ENCODE results near the gene BCL2L12. TPM values are rescaled to one million over a fixed set of nuclear protein-coding genes. Genes with fewer than 3 reads are reported as not detected.

Gene BCL2L12
- total and polyA plus RNA-seq, 2 donors (not counting 3 experiments of a cell fraction or from before 2014, with no cell fraction given) = 49.8 to 58.5 TPM

DNA sequence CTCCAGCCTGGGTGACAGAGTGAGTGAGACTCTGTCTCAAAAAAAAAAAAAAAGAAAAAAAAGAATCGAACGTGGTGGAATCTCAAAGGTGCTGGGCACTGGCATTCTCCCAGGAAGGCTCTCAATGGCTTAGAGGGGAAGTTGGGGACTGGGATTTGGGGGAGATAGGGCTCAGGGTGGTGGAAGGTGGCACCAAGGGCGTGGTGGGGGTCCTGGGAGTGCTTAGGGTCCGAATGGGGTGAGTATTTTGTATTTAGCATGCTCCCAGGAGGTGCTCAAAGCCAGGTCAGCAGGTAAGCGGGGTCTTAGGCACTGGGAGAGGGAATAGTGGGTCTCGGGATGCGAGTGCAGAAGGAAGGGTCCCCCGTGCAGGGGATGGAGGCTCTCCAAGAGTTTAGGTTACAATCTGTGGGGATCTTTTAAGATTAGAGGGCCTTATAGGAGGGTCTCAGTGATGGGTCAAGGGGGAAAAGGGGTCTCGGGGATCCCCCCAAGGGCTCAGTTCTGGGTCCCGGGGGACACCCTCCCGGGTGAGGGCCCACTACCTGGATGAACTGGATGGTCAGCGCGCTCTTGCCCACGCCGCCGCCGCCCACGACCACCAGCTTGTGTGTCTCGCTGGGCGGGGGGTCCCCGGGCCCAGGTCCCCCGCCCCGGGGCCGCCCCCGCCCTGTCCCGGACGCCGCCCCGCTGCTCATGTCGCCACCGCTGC lies 26.2 kb upstream of the BCL2L12 start:
- CTCF ChIA-PET = interaction anchor here (0.7 to 1.5 kb wide), 8 partner anchors 8 to 42 kb away, joined by 3 to 11 read pairs (median 4); no protein-coding TSS in a partner anchor
- DNase-seq (ENCODE audit: low read depth, low spot score) = no peak
- Histone ChIP-seq H3K9me3 (replicated peaks; ENCODE audit: control insufficient read depth, insufficient read depth, low read length) (no peaks in the 10 kb centered on the region), H3K79me2 (ENCODE audit: control insufficient read depth, insufficient read depth, low read length) (peaks cover 38% of the 10 kb centered on the region), H4K20me1 (replicated peaks; ENCODE audit: control insufficient read depth, extremely low read depth, insufficient read depth, low read length) (no peaks in the 10 kb centered on the region), H3K4me2 (ENCODE audit: insufficient read depth, low read length) (peak overlapping the region; percentile 60), H3K27ac (ENCODE audit: insufficient read depth, low read depth, low read length) (peak overlapping the region; percentile 56), H3K4me3 (replicated peaks in 1 of 3; ENCODE audit: insufficient read depth in 1 of 3, low read depth in 1 of 3, low read length in 3 of 3) (peak overlapping the region; percentile 57 to 83 (median 72)), H3K27me3 (ENCODE audit: control insufficient read depth in 2 of 2, insufficient read depth in 2 of 2, low read length in 2 of 2) (no peaks in the 10 kb centered on the region), H3K9ac (replicated peaks; ENCODE audit: extremely low read depth, insufficient read depth, low read length) (peak overlapping the region; percentile 80), H3K36me3 (ENCODE audit: control insufficient read depth in 2 of 2, extremely low read depth in 1 of 2, insufficient read depth in 2 of 2, low read length in 2 of 2) (peaks cover 0 to 2% of the 10 kb centered on the region in 2 experiments), H3K4me1 (ENCODE audit: control insufficient read depth, extremely low read depth, insufficient read depth, low read length) (peaks cover 33% of the 10 kb centered on the region), H2AFZ (ENCODE audit: low read depth, low read length) (no peak overlapping the region), H3K9me1 (replicated peaks; ENCODE audit: control insufficient read depth, extremely low read depth, insufficient read depth, low read length) (no peaks in the 10 kb centered on the region)
- no peak for FAIRE-seq
- POLR2A ChIA-PET = interaction anchor here (0.5 to 1.9 kb wide), 11 partner anchors 8 to 152 kb away, joined by 3 to 15 read pairs (median 6); partner anchors contain the start of genes AP2A1, NOSIP, PRMT1 and RPL13A
- dilution Hi-C loops (cut with MboI; ENCODE audit: extremely low pct_ligation_motif_present, low sequenced_read_pairs) = no loop called here
- intact Hi-C loops (cut with micrococcal nuclease) = loop anchor here (1.0 to 5.0 kb wide), 11 partner anchors 26 to 289 kb away; partner anchors contain the start of genes AKT1S1, ALDH16A1, ATF5 and BCL2L12
- BruUV-seq (replicated peaks) = TSS peak; percentile 8
- TF ChIP-seq POLR2AphosphoS5 (IDR thresholded peaks at IDR 0.05; ENCODE audit: insufficient read depth, low read depth, low read length) = peak; percentile 50
- no peak for TF ChIP-seq JUN (IDR thresholded peaks at IDR 0.05; ENCODE audit: borderline replicate concordance, insufficient read depth, insufficient read length, low read depth)

GRCh38 chr19:49640113-49640898 lies 25.4 kb upstream of the BCL2L12 start, which contains the start of gene RRAS:
Gene RRAS, minus strand, starts transcription at chr19:49640143. Its CDS starts 45 bp downstream, at chr19:49640098.
- peak; percentile 93 for TF ChIP-seq POLR2AphosphoS5 (IDR thresholded peaks at IDR 0.05; ENCODE audit: insufficient read depth, low read depth, low read length)
- peak; percentile 93 for TF ChIP-seq POLR2A (IDR thresholded peaks at IDR 0.05; ENCODE audit: low read depth, low read length)
- no peak for TF ChIP-seq GATA2 (IDR thresholded peaks at IDR 0.05; ENCODE audit: insufficient read depth, insufficient read length, low read depth, low read length)
- TF ChIP-seq, protein P1, sequence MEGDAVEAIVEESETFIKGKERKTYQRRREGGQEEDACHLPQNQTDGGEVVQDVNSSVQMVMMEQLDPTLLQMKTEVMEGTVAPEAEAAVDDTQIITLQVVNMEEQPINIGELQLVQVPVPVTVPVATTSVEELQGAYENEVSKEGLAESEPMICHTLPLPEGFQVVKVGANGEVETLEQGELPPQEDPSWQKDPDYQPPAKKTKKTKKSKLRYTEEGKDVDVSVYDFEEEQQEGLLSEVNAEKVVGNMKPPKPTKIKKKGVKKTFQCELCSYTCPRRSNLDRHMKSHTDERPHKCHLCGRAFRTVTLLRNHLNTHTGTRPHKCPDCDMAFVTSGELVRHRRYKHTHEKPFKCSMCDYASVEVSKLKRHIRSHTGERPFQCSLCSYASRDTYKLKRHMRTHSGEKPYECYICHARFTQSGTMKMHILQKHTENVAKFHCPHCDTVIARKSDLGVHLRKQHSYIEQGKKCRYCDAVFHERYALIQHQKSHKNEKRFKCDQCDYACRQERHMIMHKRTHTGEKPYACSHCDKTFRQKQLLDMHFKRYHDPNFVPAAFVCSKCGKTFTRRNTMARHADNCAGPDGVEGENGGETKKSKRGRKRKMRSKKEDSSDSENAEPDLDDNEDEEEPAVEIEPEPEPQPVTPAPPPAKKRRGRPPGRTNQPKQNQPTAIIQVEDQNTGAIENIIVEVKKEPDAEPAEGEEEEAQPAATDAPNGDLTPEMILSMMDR (IDR thresholded peaks at IDR 0.05; ENCODE audit: extremely low read depth in 1 of 2, insufficient read depth in 1 of 2, low read depth in 1 of 2, low read length in 2 of 2) = no peak
- TF ChIP-seq FOS (IDR thresholded peaks at IDR 0.05; ENCODE audit: borderline replicate concordance, insufficient read depth, low read length) = peak; percentile 82
- peak; percentile 81 for TF ChIP-seq JUN (IDR thresholded peaks at IDR 0.05; ENCODE audit: borderline replicate concordance, insufficient read depth, insufficient read length, low read depth)
- POLR2A ChIA-PET = interaction anchor here (0.5 to 1.9 kb wide), 17 partner anchors 9 to 375 kb away, joined by 3 to 15 read pairs (median 5); partner anchors contain the start of genes AP2A1, NOSIP, PRMT1 and RCN3
- peaks cover 46% of the 10 kb centered on the region for H3K79me2 ChIP-seq (ENCODE audit: control insufficient read depth, insufficient read depth, low read length)
- H3K9me1 ChIP-seq (replicated peaks; ENCODE audit: control insufficient read depth, extremely low read depth, insufficient read depth, low read length) = no peaks in the 10 kb centered on the region
- H2AFZ ChIP-seq (ENCODE audit: low read depth, low read length) = no peak within 1 kb of the TSS
- H3K4me1 ChIP-seq (ENCODE audit: control insufficient read depth, extremely low read depth, insufficient read depth, low read length) = peaks cover 33% of the 10 kb centered on the region
- CTCF ChIA-PET = interaction anchor here (0.6 to 1.5 kb wide), 11 partner anchors 9 to 94 kb away, joined by 3 to 11 read pairs (median 4); no protein-coding TSS in a partner anchor
- intact Hi-C loops (cut with micrococcal nuclease) (loop anchor here (1.0 to 5.0 kb wide), 11 partner anchors 25 to 288 kb away; partner anchors contain the start of genes AKT1S1, ALDH16A1, ATF5 and BCL2L12), dilution Hi-C loops (cut with MboI; ENCODE audit: extremely low pct_ligation_motif_present, low sequenced_read_pairs) (no loop called here)
- H3K36me3 ChIP-seq (ENCODE audit: control insufficient read depth in 2 of 2, extremely low read depth in 1 of 2, insufficient read depth in 2 of 2, low read length in 2 of 2) = peaks cover 0 to 1% of the 10 kb centered on the region in 2 experiments
- H4K20me1 ChIP-seq (replicated peaks; ENCODE audit: control insufficient read depth, extremely low read depth, insufficient read depth, low read length) = no peaks in the 10 kb centered on the region
- no peaks in the 10 kb centered on the region for H3K9me3 ChIP-seq (replicated peaks; ENCODE audit: control insufficient read depth, insufficient read depth, low read length)
- DNase-seq (ENCODE audit: low read depth, low spot score) (peak; percentile 100), FAIRE-seq (peak; percentile 100)
- H3K27ac ChIP-seq (ENCODE audit: insufficient read depth, low read depth, low read length) = peak within 1 kb of the TSS; percentile 99
- peak within 1 kb of the TSS; percentile 68 for H3K4me2 ChIP-seq (ENCODE audit: insufficient read depth, low read length)
- H3K9ac ChIP-seq (replicated peaks; ENCODE audit: extremely low read depth, insufficient read depth, low read length) = peak within 1 kb of the TSS; percentile 99
- no TSS peak for BruUV-seq (replicated peaks)
- no peaks in the 10 kb centered on the region for H3K27me3 ChIP-seq (ENCODE audit: control insufficient read depth in 2 of 2, insufficient read depth in 2 of 2, low read length in 2 of 2)
- H3K4me3 ChIP-seq (replicated peaks in 1 of 3; ENCODE audit: insufficient read depth in 1 of 3, low read depth in 1 of 3, low read length in 3 of 3) = peak within 1 kb of the TSS; percentile 57 to 83 (median 72)

Measured in endothelial cell of umbilical vein (primary cell).